K562 (cell line): Measurements from ENCODE around the gene ZSWIM4. TPM values are rescaled to one million over a fixed set of nuclear protein-coding genes. Genes with fewer than 3 reads are reported as not detected.

ENCODE experiments used
- BHLHE40 ChIP-seq: IDR thresholded peaks from 2 replicates; pipeline ENCODE4 v1.6.1; 2011; ENCODE audit warnings: low read length, improper control_type of control experiment
- CBX2 ChIP-seq: fragments of 200-600 bp; sonication (generic); IDR thresholded peaks from one replicate; pipeline ENCODE4 v1.6.1; 2012; ENCODE audit warnings: mild to moderate bottlenecking, low read length, inconsistent platforms; ENCODE audit not compliant: insufficient read depth, poor library complexity, severe bottlenecking
- DMBX1 ChIP-seq: fragments of 250-450 bp; sonication (Bioruptor Pico); IDR thresholded peaks from 2 replicates; pipeline ENCODE4 v1.8.0; 2022; ENCODE audit warnings: inconsistent platforms, mild to moderate bottlenecking, moderate library complexity, borderline replicate concordance
- FOXK2 ChIP-seq, 2 experiments: fragments of 450-650 bp; IDR thresholded peaks in 1 of 2; conservative IDR thresholded peaks in 1 of 2; 2 replicates each; pipeline ENCODE4 v1.6.1; 2016; ENCODE audit warnings: low read depth in 2 of 2, mild to moderate bottlenecking in 1 of 2
- HMGN3 ChIP-seq: IDR thresholded peaks from 2 replicates; pipeline ENCODE4 v1.6.1; 2011; ENCODE audit warnings: borderline replicate concordance, low read depth, mild to moderate bottlenecking, mixed read lengths, low read length; ENCODE audit not compliant: insufficient read length; ENCODE audit errors: extremely low read depth
- PTBP1 ChIP-seq: fragments of 200-400 bp; formaldehyde crosslinking; IDR thresholded peaks from 2 replicates; pipeline ENCODE4 v1.6.1; 2017; ENCODE audit warnings: low read depth, low read length
- SRSF3 ChIP-seq: fragments of 200-400 bp; formaldehyde crosslinking; IDR thresholded peaks from 2 replicates; pipeline ENCODE4 v1.6.1; 2016; ENCODE audit warnings: mild to moderate bottlenecking, low read length, moderate library complexity; ENCODE audit not compliant: insufficient read depth
- polyA plus RNA-seq, 8 experiments: library from polyadenylated mRNA; depleted of rRNA in 4 of 8; stranded (reverse) in 5 of 8; unstranded in 3 of 8; fragments of >200 nt; fragmentation: Nextera tagmentation in 2 of 8; fragmentation: Illumina TruSeq in 1 of 8; extraction: Ambion mirVana in 2 of 8; extraction: Trizol in 1 of 8; gene quantifications; 2 replicates each; pipeline versions ENCODE4 v1.2.1 to v1.2.3, GENCODE V29; 2011 to 2014; ENCODE audit warnings: inconsistent platforms in 1 of 8, missing spikeins in 1 of 8
- total RNA-seq, 7 experiments: library from RNA; depleted of rRNA in 6 of 7; stranded (reverse); fragments of >200 nt in 6 of 7; fragmentation: Illumina TruSeq in 2 of 7; extraction: Trizol in 2 of 7; gene quantifications; 2 replicates each; pipeline versions ENCODE4 v1.2.1 to v1.2.3, GENCODE V29; 2011 to 2021; ENCODE audit warnings: low replicate concordance in 1 of 7
- TF ChIP-seq, protein P1 (sequence below), 2 experiments: IDR thresholded peaks in 1 of 2; conservative IDR thresholded peaks in 1 of 2; 2 replicates each; pipeline ENCODE4 v1.6.1; 2016; ENCODE audit warnings: low read depth in 2 of 2, mild to moderate bottlenecking in 1 of 2, missing compliant biosample characterization in 1 of 2, missing genetic modification characterization in 1 of 2, moderate library complexity in 1 of 2
- TF ChIP-seq, protein P2 (sequence below): fragments of 200-800 bp; sonication (Bioruptor generic); IDR thresholded peaks from 2 replicates; pipeline ENCODE4 v1.6.1; 2017; ENCODE audit warnings: missing genetic modification characterization, missing compliant biosample characterization
- TF ChIP-seq, protein P3 (sequence below): fragments of 250-450 bp; sonication (Bioruptor Pico); IDR thresholded peaks from 2 replicates; pipeline ENCODE4 v1.4.0; 2020
- TF ChIP-seq, protein P4 (sequence below): fragments of 450-650 bp; IDR thresholded peaks from 2 replicates; pipeline ENCODE4 v1.7.1; 2018; ENCODE audit warnings: mild to moderate bottlenecking, low read depth; ENCODE audit not compliant: partially characterized antibody

ZSWIM4 gene
- total and polyA plus RNA-seq, 9 of the 15 experiments (the other 6 are each of a cell fraction or from before 2014, with no cell fraction given): 0.25 to 3.7 (median 0.79) TPM; not detected in 2

DNA sequence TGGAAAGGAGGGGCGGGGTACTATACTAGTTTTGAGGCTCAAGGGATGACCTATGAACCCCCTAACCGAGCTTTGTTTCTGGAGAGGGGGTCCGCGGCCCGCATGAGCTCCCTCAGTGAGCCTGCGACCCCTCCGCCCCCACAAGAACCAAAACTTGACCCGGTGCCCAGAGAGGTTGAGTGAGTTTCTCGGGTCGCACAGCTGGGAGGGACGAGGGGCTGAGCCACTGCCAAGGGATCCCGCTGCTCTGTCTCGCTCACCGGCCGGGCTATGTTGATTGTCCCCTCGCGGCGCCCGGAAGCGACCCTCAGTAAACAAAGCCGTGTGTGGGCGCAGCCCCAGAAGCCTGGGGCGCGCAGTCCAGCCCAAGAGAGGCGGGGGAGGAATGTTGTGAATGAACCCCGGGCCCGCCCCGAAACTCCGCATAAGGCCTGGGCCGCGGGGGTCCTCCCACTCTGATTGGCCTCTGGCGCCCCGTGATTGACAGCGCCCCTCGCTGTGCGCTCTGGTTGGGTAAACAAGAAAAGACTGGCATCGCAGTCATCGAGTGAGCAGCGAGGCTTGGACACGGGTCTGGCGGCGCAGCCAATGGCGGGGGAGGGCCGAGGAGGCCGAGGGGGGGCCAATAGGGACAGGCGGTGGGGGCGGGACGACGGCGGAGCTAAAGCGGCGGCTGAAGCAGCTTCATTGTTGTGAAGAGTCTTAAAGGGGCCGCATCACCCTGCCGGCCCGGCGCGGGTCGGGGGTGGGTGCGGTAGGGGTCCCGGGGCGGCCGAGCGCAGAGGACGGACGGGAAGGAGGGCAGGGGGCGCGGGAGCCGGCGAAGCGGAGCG, at the start of gene ZSWIM4 (continued):
- TF ChIP-seq FOXK2 (conservative IDR thresholded peaks at IDR 0.05 in 1 of 2, IDR thresholded peaks at IDR 0.05 in 1 of 2; ENCODE audit: low read depth in 2 of 2) (peak; percentile 95 to 97), HMGN3 (peak; percentile 49), DMBX1 (CRISPR knock-in tag) (peak; percentile 60; the same call in 1 of the 2 replicates), BHLHE40 (peak; percentile 28; the same call in 1 of the 2 replicates), CBX2 (no peak), SRSF3 (no peak), PTBP1 (no peak)
- TF ChIP-seq, protein P1, sequence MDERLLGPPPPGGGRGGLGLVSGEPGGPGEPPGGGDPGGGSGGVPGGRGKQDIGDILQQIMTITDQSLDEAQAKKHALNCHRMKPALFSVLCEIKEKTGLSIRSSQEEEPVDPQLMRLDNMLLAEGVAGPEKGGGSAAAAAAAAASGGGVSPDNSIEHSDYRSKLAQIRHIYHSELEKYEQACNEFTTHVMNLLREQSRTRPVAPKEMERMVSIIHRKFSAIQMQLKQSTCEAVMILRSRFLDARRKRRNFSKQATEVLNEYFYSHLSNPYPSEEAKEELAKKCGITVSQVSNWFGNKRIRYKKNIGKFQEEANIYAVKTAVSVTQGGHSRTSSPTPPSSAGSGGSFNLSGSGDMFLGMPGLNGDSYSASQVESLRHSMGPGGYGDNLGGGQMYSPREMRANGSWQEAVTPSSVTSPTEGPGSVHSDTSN (CRISPR knock-in tag; IDR thresholded peaks at IDR 0.05; ENCODE audit: low read depth): peak; percentile 99
- TF ChIP-seq, protein P1 (tag; conservative IDR thresholded peaks at IDR 0.05; ENCODE audit: low read depth): peak; percentile 100
- TF ChIP-seq, protein P2, sequence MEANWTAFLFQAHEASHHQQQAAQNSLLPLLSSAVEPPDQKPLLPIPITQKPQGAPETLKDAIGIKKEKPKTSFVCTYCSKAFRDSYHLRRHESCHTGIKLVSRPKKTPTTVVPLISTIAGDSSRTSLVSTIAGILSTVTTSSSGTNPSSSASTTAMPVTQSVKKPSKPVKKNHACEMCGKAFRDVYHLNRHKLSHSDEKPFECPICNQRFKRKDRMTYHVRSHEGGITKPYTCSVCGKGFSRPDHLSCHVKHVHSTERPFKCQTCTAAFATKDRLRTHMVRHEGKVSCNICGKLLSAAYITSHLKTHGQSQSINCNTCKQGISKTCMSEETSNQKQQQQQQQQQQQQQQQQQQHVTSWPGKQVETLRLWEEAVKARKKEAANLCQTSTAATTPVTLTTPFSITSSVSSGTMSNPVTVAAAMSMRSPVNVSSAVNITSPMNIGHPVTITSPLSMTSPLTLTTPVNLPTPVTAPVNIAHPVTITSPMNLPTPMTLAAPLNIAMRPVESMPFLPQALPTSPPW (CRISPR knock-in tag): peak; percentile 98
- TF ChIP-seq, protein P3, sequence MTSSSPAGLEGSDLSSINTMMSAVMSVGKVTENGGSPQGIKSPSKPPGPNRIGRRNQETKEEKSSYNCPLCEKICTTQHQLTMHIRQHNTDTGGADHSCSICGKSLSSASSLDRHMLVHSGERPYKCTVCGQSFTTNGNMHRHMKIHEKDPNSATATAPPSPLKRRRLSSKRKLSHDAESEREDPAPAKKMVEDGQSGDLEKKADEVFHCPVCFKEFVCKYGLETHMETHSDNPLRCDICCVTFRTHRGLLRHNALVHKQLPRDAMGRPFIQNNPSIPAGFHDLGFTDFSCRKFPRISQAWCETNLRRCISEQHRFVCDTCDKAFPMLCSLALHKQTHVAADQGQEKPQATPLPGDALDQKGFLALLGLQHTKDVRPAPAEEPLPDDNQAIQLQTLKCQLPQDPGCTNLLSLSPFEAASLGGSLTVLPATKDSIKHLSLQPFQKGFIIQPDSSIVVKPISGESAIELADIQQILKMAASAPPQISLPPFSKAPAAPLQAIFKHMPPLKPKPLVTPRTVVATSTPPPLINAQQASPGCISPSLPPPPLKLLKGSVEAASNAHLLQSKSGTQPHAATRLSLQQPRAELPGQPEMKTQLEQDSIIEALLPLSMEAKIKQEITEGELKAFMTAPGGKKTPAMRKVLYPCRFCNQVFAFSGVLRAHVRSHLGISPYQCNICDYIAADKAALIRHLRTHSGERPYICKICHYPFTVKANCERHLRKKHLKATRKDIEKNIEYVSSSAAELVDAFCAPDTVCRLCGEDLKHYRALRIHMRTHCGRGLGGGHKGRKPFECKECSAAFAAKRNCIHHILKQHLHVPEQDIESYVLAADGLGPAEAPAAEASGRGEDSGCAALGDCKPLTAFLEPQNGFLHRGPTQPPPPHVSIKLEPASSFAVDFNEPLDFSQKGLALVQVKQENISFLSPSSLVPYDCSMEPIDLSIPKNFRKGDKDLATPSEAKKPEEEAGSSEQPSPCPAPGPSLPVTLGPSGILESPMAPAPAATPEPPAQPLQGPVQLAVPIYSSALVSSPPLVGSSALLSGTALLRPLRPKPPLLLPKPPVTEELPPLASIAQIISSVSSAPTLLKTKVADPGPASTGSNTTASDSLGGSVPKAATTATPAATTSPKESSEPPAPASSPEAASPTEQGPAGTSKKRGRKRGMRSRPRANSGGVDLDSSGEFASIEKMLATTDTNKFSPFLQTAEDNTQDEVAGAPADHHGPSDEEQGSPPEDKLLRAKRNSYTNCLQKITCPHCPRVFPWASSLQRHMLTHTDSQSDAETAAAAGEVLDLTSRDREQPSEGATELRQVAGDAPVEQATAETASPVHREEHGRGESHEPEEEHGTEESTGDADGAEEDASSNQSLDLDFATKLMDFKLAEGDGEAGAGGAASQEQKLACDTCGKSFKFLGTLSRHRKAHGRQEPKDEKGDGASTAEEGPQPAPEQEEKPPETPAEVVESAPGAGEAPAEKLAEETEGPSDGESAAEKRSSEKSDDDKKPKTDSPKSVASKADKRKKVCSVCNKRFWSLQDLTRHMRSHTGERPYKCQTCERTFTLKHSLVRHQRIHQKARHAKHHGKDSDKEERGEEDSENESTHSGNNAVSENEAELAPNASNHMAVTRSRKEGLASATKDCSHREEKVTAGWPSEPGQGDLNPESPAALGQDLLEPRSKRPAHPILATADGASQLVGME (CRISPR knock-in tag): no peak
- TF ChIP-seq, protein P4, sequence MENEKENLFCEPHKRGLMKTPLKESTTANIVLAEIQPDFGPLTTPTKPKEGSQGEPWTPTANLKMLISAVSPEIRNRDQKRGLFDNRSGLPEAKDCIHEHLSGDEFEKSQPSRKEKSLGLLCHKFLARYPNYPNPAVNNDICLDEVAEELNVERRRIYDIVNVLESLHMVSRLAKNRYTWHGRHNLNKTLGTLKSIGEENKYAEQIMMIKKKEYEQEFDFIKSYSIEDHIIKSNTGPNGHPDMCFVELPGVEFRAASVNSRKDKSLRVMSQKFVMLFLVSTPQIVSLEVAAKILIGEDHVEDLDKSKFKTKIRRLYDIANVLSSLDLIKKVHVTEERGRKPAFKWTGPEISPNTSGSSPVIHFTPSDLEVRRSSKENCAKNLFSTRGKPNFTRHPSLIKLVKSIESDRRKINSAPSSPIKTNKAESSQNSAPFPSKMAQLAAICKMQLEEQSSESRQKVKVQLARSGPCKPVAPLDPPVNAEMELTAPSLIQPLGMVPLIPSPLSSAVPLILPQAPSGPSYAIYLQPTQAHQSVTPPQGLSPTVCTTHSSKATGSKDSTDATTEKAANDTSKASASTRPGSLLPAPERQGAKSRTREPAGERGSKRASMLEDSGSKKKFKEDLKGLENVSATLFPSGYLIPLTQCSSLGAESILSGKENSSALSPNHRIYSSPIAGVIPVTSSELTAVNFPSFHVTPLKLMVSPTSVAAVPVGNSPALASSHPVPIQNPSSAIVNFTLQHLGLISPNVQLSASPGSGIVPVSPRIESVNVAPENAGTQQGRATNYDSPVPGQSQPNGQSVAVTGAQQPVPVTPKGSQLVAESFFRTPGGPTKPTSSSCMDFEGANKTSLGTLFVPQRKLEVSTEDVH: no peak
